ENCODE results near the gene ZNF384.

DNA sequence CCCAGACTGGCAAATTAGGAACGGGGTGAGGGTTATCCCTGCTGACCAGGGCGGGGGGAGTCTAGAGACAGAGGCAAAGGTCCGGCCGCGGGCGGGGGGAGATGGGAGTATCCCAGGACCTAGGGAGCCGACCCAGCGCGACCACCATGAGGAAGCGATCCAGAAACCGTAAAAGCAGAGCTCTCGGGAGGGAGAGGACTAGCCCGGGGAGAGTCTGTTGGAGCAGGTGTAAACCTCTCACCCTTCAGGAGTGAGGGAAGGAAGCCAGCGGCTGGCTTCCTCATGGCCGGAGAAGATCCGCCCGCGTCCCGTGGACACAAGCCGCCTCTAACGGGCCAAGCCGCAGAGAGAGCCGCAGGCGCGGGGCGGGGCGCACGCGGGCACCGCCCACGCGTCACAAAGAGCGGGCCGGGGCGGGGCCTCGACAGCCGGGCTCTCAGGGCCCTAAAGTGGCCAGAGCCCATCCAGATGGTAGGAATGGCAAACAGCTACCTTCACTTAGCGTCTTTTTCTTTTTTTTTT is 42.0 kb downstream of the ZNF384 start, which contains the start of gene ACRBP:
- TF ChIP-seq, protein P1, sequence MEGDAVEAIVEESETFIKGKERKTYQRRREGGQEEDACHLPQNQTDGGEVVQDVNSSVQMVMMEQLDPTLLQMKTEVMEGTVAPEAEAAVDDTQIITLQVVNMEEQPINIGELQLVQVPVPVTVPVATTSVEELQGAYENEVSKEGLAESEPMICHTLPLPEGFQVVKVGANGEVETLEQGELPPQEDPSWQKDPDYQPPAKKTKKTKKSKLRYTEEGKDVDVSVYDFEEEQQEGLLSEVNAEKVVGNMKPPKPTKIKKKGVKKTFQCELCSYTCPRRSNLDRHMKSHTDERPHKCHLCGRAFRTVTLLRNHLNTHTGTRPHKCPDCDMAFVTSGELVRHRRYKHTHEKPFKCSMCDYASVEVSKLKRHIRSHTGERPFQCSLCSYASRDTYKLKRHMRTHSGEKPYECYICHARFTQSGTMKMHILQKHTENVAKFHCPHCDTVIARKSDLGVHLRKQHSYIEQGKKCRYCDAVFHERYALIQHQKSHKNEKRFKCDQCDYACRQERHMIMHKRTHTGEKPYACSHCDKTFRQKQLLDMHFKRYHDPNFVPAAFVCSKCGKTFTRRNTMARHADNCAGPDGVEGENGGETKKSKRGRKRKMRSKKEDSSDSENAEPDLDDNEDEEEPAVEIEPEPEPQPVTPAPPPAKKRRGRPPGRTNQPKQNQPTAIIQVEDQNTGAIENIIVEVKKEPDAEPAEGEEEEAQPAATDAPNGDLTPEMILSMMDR (IDR thresholded peaks at IDR 0.05; ENCODE audit: insufficient read depth, low read length, poor library complexity, severe bottlenecking) = no peak
- TF ChIP-seq EZH2phosphoT487 (conservative IDR thresholded peaks at IDR 0.05; ENCODE audit: low read length) = no peak

Measured in SU-DHL-6 (cell line).